ENCODE measurements around the gene SLC25A19. TPM values are rescaled to one million over a fixed set of nuclear protein-coding genes. Genes with fewer than 3 reads are reported as not detected.

SLC25A19 gene
- total and polyA plus RNA-seq, 2 experiments from 2014 or later: 17.9 to 22.4 TPM

Other genes starting within 250 kb of the SLC25A19 start
- 240 and 244 TPM in 2 replicates for gene ATP5PD, start 242.5 kb downstream of the SLC25A19 start, total RNA-seq (2014; rRNA removed; shearing (Covaris generic))
- gene ATP5PD, start 242.5 kb downstream of the SLC25A19 start, polyA plus RNA-seq (2016; fragmentation: Nextera tagmentation; extraction: Ambion mirVana): 1,144 and 1,234 TPM in 2 replicates
- 24.3 and 30.0 TPM in 2 replicates for gene KCTD2, start 242.2 kb downstream of the SLC25A19 start, total RNA-seq (2014; rRNA removed; shearing (Covaris generic))
- 7.4 and 8.1 TPM in 2 replicates for gene KCTD2, start 242.2 kb downstream of the SLC25A19 start, polyA plus RNA-seq (2016; fragmentation: Nextera tagmentation; extraction: Ambion mirVana)
- 30.1 and 40.0 TPM in 2 replicates for gene SLC16A5, start 201.5 kb downstream of the SLC25A19 start, total RNA-seq (2014; rRNA removed; shearing (Covaris generic))
- gene SLC16A5, start 201.5 kb downstream of the SLC25A19 start, polyA plus RNA-seq (2016; fragmentation: Nextera tagmentation; extraction: Ambion mirVana): 5.0 and 7.3 TPM in 2 replicates
- 4.5 and 5.6 TPM in 2 replicates for gene ARMC7, start 179.5 kb downstream of the SLC25A19 start, total RNA-seq (2014; rRNA removed; shearing (Covaris generic))
- gene ARMC7, start 179.5 kb downstream of the SLC25A19 start, polyA plus RNA-seq (2016; fragmentation: Nextera tagmentation; extraction: Ambion mirVana): 6.3 and 8.4 TPM in 2 replicates
- 91.7 and 122 TPM in 2 replicates for gene NT5C, start 157.7 kb downstream of the SLC25A19 start, total RNA-seq (2014; rRNA removed; shearing (Covaris generic))
- gene NT5C, start 157.7 kb downstream of the SLC25A19 start, polyA plus RNA-seq (2016; fragmentation: Nextera tagmentation; extraction: Ambion mirVana): 120 and 134 TPM in 2 replicates
- gene JPT1, start 134.9 kb downstream of the SLC25A19 start, total RNA-seq (2014; rRNA removed; shearing (Covaris generic)): 249 and 278 TPM in 2 replicates
- 903 and 929 TPM in 2 replicates for gene JPT1, start 134.9 kb downstream of the SLC25A19 start, polyA plus RNA-seq (2016; fragmentation: Nextera tagmentation; extraction: Ambion mirVana)
- 133 and 139 TPM in 2 replicates for gene SUMO2, start 106.5 kb downstream of the SLC25A19 start, total RNA-seq (2014; rRNA removed; shearing (Covaris generic))
- 784 and 890 TPM in 2 replicates for gene SUMO2, start 106.5 kb downstream of the SLC25A19 start, polyA plus RNA-seq (2016; fragmentation: Nextera tagmentation; extraction: Ambion mirVana)
- 57.2 and 59.4 TPM in 2 replicates for gene NUP85, start 83.8 kb downstream of the SLC25A19 start, total RNA-seq (2014; rRNA removed; shearing (Covaris generic))
- gene NUP85, start 83.8 kb downstream of the SLC25A19 start, polyA plus RNA-seq (2016; fragmentation: Nextera tagmentation; extraction: Ambion mirVana): 114 and 116 TPM in 2 replicates
- gene GGA3, start 27.8 kb downstream of the SLC25A19 start, total RNA-seq (2014; rRNA removed; shearing (Covaris generic)): 29.4 and 54.3 TPM in 2 replicates
- 20.8 and 22.5 TPM in 2 replicates for gene GGA3, start 27.8 kb downstream of the SLC25A19 start, polyA plus RNA-seq (2016; fragmentation: Nextera tagmentation; extraction: Ambion mirVana)
- gene MRPS7, start 27.6 kb downstream of the SLC25A19 start, total RNA-seq (2014; rRNA removed; shearing (Covaris generic)): 60.6 and 72.8 TPM in 2 replicates
- 104 and 114 TPM in 2 replicates for gene MRPS7, start 27.6 kb downstream of the SLC25A19 start, polyA plus RNA-seq (2016; fragmentation: Nextera tagmentation; extraction: Ambion mirVana)
- gene MIF4GD, start 18.2 kb downstream of the SLC25A19 start, total RNA-seq (2014; rRNA removed; shearing (Covaris generic)): 15.5 and 15.9 TPM in 2 replicates
- gene MIF4GD, start 18.2 kb downstream of the SLC25A19 start, polyA plus RNA-seq (2016; fragmentation: Nextera tagmentation; extraction: Ambion mirVana): 9.4 and 11.3 TPM in 2 replicates
- gene GRB2, start 116.2 kb upstream of the SLC25A19 start, total RNA-seq (2014; rRNA removed; shearing (Covaris generic)): 112 and 121 TPM in 2 replicates
- gene GRB2, start 116.2 kb upstream of the SLC25A19 start, polyA plus RNA-seq (2016; fragmentation: Nextera tagmentation; extraction: Ambion mirVana): 89.0 and 99.9 TPM in 2 replicates
- 36.6 and 66.0 TPM in 2 replicates for gene TMEM94, start 167.2 kb upstream of the SLC25A19 start, total RNA-seq (2014; rRNA removed; shearing (Covaris generic))
- 21.9 and 24.0 TPM in 2 replicates for gene TMEM94, start 167.2 kb upstream of the SLC25A19 start, polyA plus RNA-seq (2016; fragmentation: Nextera tagmentation; extraction: Ambion mirVana)
- gene CASKIN2, start 226.1 kb upstream of the SLC25A19 start, total RNA-seq (2014; rRNA removed; shearing (Covaris generic)): 17.7 and 21.5 TPM in 2 replicates
- gene CASKIN2, start 226.1 kb upstream of the SLC25A19 start, polyA plus RNA-seq (2016; fragmentation: Nextera tagmentation; extraction: Ambion mirVana): 4.7 and 4.9 TPM in 2 replicates
- 61.9 and 62.5 TPM in 2 replicates for gene TSEN54, start 227.1 kb upstream of the SLC25A19 start, total RNA-seq (2014; rRNA removed; shearing (Covaris generic))
- gene TSEN54, start 227.1 kb upstream of the SLC25A19 start, polyA plus RNA-seq (2016; fragmentation: Nextera tagmentation; extraction: Ambion mirVana): 45.9 and 48.2 TPM in 2 replicates
- gene LLGL2, start 236.3 kb upstream of the SLC25A19 start, total RNA-seq (2014; rRNA removed; shearing (Covaris generic)): 63.9 and 78.5 TPM in 2 replicates
- 62.5 and 71.9 TPM in 2 replicates for gene LLGL2, start 236.3 kb upstream of the SLC25A19 start, polyA plus RNA-seq (2016; fragmentation: Nextera tagmentation; extraction: Ambion mirVana)

All from GM23338 (cell line).